H9 (cell line): ENCODE measurements around the gene SH3RF3. TPM values are rescaled to one million over a fixed set of nuclear protein-coding genes. Genes with fewer than 3 reads are reported as not detected.

ENCODE experiments used
- DNase-seq: peaks from one replicate; pipeline ENCODE4 v3.0.0-alpha.2; 2017
- H2AFZ ChIP-seq: one replicate; pipeline ENCODE4 v1.6.1; 2013; ENCODE audit warnings: mild to moderate bottlenecking, low read length, control low read depth, moderate library complexity
- H2AK5ac ChIP-seq: 2 replicates; pipeline ENCODE4 v1.6.1; 2013; ENCODE audit warnings: low read length, control low read depth, mixed read lengths; ENCODE audit not compliant: insufficient read length
- H2BK120ac ChIP-seq: one replicate; pipeline ENCODE4 v1.6.1; 2013; ENCODE audit warnings: low read depth, mild to moderate bottlenecking, low read length, control low read depth, inconsistent platforms; ENCODE audit not compliant: poor library complexity, severe bottlenecking
- H2BK12ac ChIP-seq: 2 replicates; pipeline ENCODE4 v1.6.1; 2013; ENCODE audit warnings: low read length, control low read depth, mixed read lengths, low read depth; ENCODE audit not compliant: insufficient read length
- H2BK15ac ChIP-seq: 2 replicates; pipeline ENCODE4 v1.6.1; 2013; ENCODE audit warnings: low read depth, low read length, control low read depth
- H2BK20ac ChIP-seq: one replicate; pipeline ENCODE4 v1.6.1; 2013; ENCODE audit warnings: low read depth, mild to moderate bottlenecking, low read length, control low read depth, inconsistent platforms; ENCODE audit not compliant: poor library complexity, severe bottlenecking
- H2BK5ac ChIP-seq: 2 replicates; pipeline ENCODE4 v1.6.1; 2013; ENCODE audit warnings: low read length, control low read depth, mixed read lengths; ENCODE audit not compliant: insufficient read length
- H3K14ac ChIP-seq: 2 replicates; pipeline ENCODE4 v1.6.1; 2013; ENCODE audit warnings: low read length, control low read depth; ENCODE audit not compliant: insufficient read depth
- H3K18ac ChIP-seq: 2 replicates; pipeline ENCODE4 v1.6.1; 2013; ENCODE audit warnings: low read depth, mild to moderate bottlenecking, mixed read lengths, low read length, control low read depth; ENCODE audit not compliant: insufficient read length
- H3K23ac ChIP-seq: 2 replicates; pipeline ENCODE4 v1.6.1; 2013; ENCODE audit warnings: low read length, control low read depth, mixed read lengths, low read depth; ENCODE audit not compliant: insufficient read length
- H3K23me2 ChIP-seq: 2 replicates; pipeline ENCODE4 v1.6.1; 2013; ENCODE audit warnings: low read depth, mild to moderate bottlenecking, mixed read lengths, low read length, control low read depth; ENCODE audit not compliant: insufficient read length, poor library complexity, severe bottlenecking
- H3K27ac ChIP-seq: 2 replicates; pipeline ENCODE4 v1.5.1; 2013; ENCODE audit warnings: low read length, control low read depth, mixed read lengths, low read depth; ENCODE audit not compliant: insufficient read length
- H3K27me3 ChIP-seq: 2 replicates; pipeline ENCODE4 v1.6.1; 2013; ENCODE audit warnings: low read length, control low read depth, inconsistent platforms; ENCODE audit not compliant: insufficient read depth
- H3K4ac ChIP-seq: 2 replicates; pipeline ENCODE4 v1.6.1; 2013; ENCODE audit warnings: low read depth, mild to moderate bottlenecking, control low read depth, inconsistent platforms, low read length, moderate library complexity
- H3K4me1 ChIP-seq: 2 replicates; pipeline ENCODE4 v1.6.1; 2013; ENCODE audit warnings: low read length, control low read depth, inconsistent platforms; ENCODE audit not compliant: insufficient read depth
- H3K4me2 ChIP-seq: 2 replicates; pipeline ENCODE4 v1.6.1; 2013; ENCODE audit warnings: low read length, control low read depth, mixed read lengths; ENCODE audit not compliant: insufficient read length, insufficient read depth
- H3K56ac ChIP-seq: 2 replicates; pipeline ENCODE4 v1.6.1; 2013; ENCODE audit warnings: low read depth, mild to moderate bottlenecking, mixed read lengths, low read length, control low read depth; ENCODE audit not compliant: insufficient read length
- H3K79me1 ChIP-seq: 2 replicates; pipeline ENCODE4 v1.6.1; 2013; ENCODE audit warnings: low read depth, mild to moderate bottlenecking, moderate library complexity, low read length, control low read depth, inconsistent platforms; ENCODE audit not compliant: insufficient read depth, poor library complexity, severe bottlenecking
- H3K79me2 ChIP-seq: 2 replicates; pipeline ENCODE4 v1.6.1; 2013; ENCODE audit warnings: low read length, control low read depth, inconsistent platforms; ENCODE audit not compliant: insufficient read depth
- H3K9ac ChIP-seq: 2 replicates; pipeline ENCODE4 v1.6.1; 2013; ENCODE audit warnings: low read length, control low read depth, mixed read lengths; ENCODE audit not compliant: insufficient read length; ENCODE audit errors: extremely low read depth
- H3K9me3 ChIP-seq: one replicate; pipeline ENCODE4 v1.6.1; 2013; ENCODE audit warnings: low read depth, low read length, inconsistent platforms; ENCODE audit not compliant: control insufficient read depth
- H3T11ph ChIP-seq: one replicate; pipeline ENCODE4 v1.6.1; 2013; ENCODE audit warnings: mild to moderate bottlenecking, low read length, control low read depth, inconsistent platforms
- H4K20me1 ChIP-seq: one replicate; pipeline ENCODE4 v1.6.1; 2013; ENCODE audit not compliant: control insufficient read depth, insufficient read length, insufficient read depth
- H4K5ac ChIP-seq: 2 replicates; pipeline ENCODE4 v1.6.1; 2013; ENCODE audit warnings: low read depth, mild to moderate bottlenecking, mixed read lengths, low read length, control low read depth; ENCODE audit not compliant: insufficient read length
- H4K8ac ChIP-seq: replicated peaks from 2 replicates; pipeline ENCODE4 v1.6.1; 2013; ENCODE audit warnings: low read length, control low read depth, mixed read lengths, low read depth; ENCODE audit not compliant: insufficient read length
- H4K91ac ChIP-seq: 2 replicates; pipeline ENCODE4 v1.6.1; 2013; ENCODE audit warnings: low read depth, mild to moderate bottlenecking, moderate library complexity, mixed read lengths, low read length, control low read depth; ENCODE audit not compliant: insufficient read length
- H3K27ac Mint-ChIP-seq, 3 experiments: 2 replicates in 2 of 3; 3 replicates in 1 of 3; pipeline ENCODE4 v1.8.0; 2020 to 2021; ENCODE audit warnings: mixed read lengths in 3 of 3, mild to moderate bottlenecking in 1 of 3, moderate library complexity in 1 of 3
- H3K27me3 Mint-ChIP-seq: 2 replicates; pipeline ENCODE4 v1.8.0; 2021; ENCODE audit warnings: low read depth, mild to moderate bottlenecking, moderate library complexity, mixed read lengths
- H3K36me3 Mint-ChIP-seq, 3 experiments: 2 replicates in 2 of 3; 3 replicates in 1 of 3; pipeline ENCODE4 v1.8.0; 2020 to 2021; ENCODE audit warnings: low read depth in 3 of 3, mixed read lengths in 3 of 3; ENCODE audit not compliant: insufficient read depth in 1 of 3
- H3K4me1 Mint-ChIP-seq, 2 experiments: 2 replicates each; pipeline ENCODE4 v1.8.0; 2020; ENCODE audit warnings: mixed read lengths in 2 of 2
- H3K4me3 Mint-ChIP-seq, 2 experiments: 2 replicates in 1 of 2; 3 replicates in 1 of 2; pipeline ENCODE4 v1.8.0; 2020 to 2021; ENCODE audit warnings: mild to moderate bottlenecking in 2 of 2, mixed read lengths in 2 of 2, moderate library complexity in 1 of 2
- H3K9me3 Mint-ChIP-seq, 2 experiments: 2 replicates in 1 of 2; 3 replicates in 1 of 2; pipeline ENCODE4 v1.8.0; 2020; ENCODE audit warnings: mild to moderate bottlenecking in 2 of 2, mixed read lengths in 2 of 2, moderate library complexity in 1 of 2
- WGBS: extraction: QIAGEN DNeasy Blood & Tissue Kit; methylation state at CpG from one replicate; pipeline ENCODE4 v1.1.7; 2013; ENCODE audit warnings: missing lambda C conversion rate, low lambda C conversion rate, mixed read lengths; ENCODE audit not compliant: insufficient read length; ENCODE audit errors: extremely low coverage; 5-methylcytosine and 5-hydroxymethylcytosine counted together
- total RNA-seq: library from RNA; stranded (reverse); gene quantifications from 2 replicates; pipeline ENCODE4 v1.2.1, GENCODE V29; 2021
- TF ChIP-seq, protein P1 (sequence below): fragments of 200-600 bp; sonication (generic); conservative IDR thresholded peaks from 3 replicates; pipeline ENCODE4 v1.8.0; 2021; ENCODE audit warnings: antibody characterized with exemption, mild to moderate bottlenecking

Gene SH3RF3
- total RNA-seq, 1 experiment from 2014 or later, result 0.46 TPM

DNA sequence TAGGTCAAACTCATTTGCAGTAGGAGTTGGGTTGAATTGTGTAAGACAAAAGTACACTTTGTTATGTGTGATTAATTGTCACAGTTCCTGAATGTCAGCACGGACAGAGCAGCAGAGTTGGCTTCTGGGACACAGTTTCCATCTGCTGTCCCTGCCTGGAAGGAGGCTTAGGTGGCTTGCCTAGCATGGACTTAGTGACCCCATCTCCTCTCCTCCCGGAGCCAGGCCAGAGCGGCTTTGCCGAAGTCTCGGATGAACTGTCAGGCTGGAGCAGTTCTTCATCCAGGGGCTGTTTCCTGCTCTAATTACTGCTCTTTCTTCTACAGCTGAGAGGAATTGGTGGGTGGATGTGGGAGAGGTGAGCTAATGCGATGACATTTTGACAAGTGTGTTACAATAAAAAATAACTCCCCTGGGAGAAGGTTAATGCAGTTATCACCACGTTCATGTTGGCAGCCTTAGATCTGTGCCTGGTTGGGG, 102.0 kb downstream of the SH3RF3 start:
- Histone ChIP-seq H2AK5ac (no peak overlapping the region), H3K79me1 (no peaks in the 10 kb centered on the region), H3K27ac (no peak overlapping the region), H2AFZ (no peak overlapping the region), H4K91ac (no peak overlapping the region), H3K23me2 (no peaks in the 10 kb centered on the region), H3T11ph (no peak overlapping the region), H2BK12ac (no peak overlapping the region), H2BK5ac (no peak overlapping the region), H2BK20ac (no peak overlapping the region), H4K20me1 (no peaks in the 10 kb centered on the region), H4K5ac (no peak overlapping the region), H3K79me2 (no peaks in the 10 kb centered on the region), H3K56ac (no peak overlapping the region), H3K18ac (no peak overlapping the region), H3K9me3 (no peaks in the 10 kb centered on the region), H3K4me1 (peaks cover 9% of the 10 kb centered on the region; the same call in 1 of the 2 replicates), H2BK120ac (no peak overlapping the region), H4K8ac (no peak overlapping the region), H3K9ac (no peak overlapping the region), H3K23ac (no peak overlapping the region), H3K27me3 (no peaks in the 10 kb centered on the region), H3K4ac (no peak overlapping the region), H2BK15ac (no peak overlapping the region), H3K4me2 (no peak overlapping the region), H3K14ac (no peak overlapping the region)
- no peak overlapping the region for H3K4me3 Mint-ChIP-seq
- H3K27ac Mint-ChIP-seq, result no peak overlapping the region
- whole genome bisulfite sequencing, result no CpG with 5 or more reads among the region's 7 CpGs
- no peak for DNase-seq
- peaks cover 0 to 4% (median 0%) of the 10 kb centered on the region in 3 experiments; a peak in 2 of 7 replicates for H3K36me3 Mint-ChIP-seq
- TF ChIP-seq, protein P1, sequence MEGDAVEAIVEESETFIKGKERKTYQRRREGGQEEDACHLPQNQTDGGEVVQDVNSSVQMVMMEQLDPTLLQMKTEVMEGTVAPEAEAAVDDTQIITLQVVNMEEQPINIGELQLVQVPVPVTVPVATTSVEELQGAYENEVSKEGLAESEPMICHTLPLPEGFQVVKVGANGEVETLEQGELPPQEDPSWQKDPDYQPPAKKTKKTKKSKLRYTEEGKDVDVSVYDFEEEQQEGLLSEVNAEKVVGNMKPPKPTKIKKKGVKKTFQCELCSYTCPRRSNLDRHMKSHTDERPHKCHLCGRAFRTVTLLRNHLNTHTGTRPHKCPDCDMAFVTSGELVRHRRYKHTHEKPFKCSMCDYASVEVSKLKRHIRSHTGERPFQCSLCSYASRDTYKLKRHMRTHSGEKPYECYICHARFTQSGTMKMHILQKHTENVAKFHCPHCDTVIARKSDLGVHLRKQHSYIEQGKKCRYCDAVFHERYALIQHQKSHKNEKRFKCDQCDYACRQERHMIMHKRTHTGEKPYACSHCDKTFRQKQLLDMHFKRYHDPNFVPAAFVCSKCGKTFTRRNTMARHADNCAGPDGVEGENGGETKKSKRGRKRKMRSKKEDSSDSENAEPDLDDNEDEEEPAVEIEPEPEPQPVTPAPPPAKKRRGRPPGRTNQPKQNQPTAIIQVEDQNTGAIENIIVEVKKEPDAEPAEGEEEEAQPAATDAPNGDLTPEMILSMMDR, result no peak
- H3K27me3 Mint-ChIP-seq, result no peaks in the 10 kb centered on the region; the same call in 1 of the 2 replicates
- peaks cover 0 to 4% of the 10 kb centered on the region in 2 experiments; a peak in 2 of 5 replicates for H3K9me3 Mint-ChIP-seq
- H3K4me1 Mint-ChIP-seq, result peaks cover 11 to 13% of the 10 kb centered on the region in 2 experiments
